Measurements from ENCODE around the gene MARK3.
A peak's percentile ranks its signal among the peaks of the same experiment; 100 is the strongest.

Gene MARK3

DNA sequence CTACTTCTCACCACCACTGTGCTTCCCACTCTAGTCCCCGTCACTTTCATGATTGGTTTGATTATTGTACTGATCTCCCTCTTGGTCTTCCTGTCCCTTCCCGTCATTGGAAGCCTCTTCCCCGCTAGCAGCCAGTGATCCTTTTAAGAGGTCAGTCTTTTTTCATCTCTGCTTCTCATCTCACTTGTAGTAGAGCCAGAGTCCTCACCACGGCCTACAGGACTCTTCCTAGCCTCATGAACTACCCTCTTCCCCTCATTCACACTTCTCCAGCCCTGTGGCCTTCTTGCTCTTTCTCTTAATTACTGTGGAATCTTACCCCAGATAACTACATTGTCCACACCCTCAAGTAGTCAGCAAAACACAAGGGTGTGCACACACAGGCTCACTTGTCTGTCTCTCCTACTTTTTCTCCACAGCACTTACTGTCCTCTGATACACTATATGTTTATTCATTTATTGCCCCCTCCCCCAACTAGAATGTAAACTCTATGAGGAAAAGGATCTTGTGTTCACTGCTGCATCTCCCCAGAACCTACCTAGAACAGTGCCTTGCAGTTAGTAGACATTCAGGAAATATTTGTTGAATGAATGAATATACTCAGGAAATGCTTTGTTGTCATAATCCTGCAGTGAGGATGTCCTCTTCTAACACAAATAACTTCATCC is 71.1 kb downstream of the MARK3 start:
- H3K9me3 Mint-ChIP-seq: no peaks in the 10 kb centered on the region
- H3K36me3 Mint-ChIP-seq (ENCODE audit: low read depth): peaks cover 44% of the 10 kb centered on the region
- H3K27ac Mint-ChIP-seq: no peak overlapping the region
- no peaks in the 10 kb centered on the region for H3K27me3 Mint-ChIP-seq
- H3K4me1 Mint-ChIP-seq (ENCODE audit: low read depth): peaks cover 4% of the 10 kb centered on the region
- no peak overlapping the region for H3K4me3 Mint-ChIP-seq

DNA sequence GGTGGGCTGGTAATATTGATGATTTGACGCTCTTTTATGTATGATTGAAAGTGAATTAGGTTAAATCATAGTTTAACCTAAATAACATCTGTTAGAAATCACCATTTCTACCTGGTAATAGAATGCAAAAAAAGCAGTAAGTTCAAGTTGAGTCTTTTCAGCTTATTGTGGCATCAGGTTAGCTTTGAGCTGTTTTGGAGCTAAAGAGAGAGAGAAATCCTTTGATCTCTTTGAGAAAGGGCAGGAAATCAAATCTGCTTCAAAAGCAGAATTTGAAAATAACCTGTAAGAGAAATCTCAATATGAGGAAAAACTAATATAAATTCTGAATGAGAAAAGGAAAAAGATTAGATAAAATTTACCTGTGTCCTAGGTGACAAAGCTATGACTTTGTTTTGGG is 75.2 kb downstream of the MARK3 start:
- Mint-ChIP-seq H3K27ac (no peak overlapping the region), H3K27me3 (no peaks in the 10 kb centered on the region), H3K4me3 (no peak overlapping the region), H3K9me3 (no peaks in the 10 kb centered on the region), H3K4me1 (ENCODE audit: low read depth) (peaks cover 4% of the 10 kb centered on the region), H3K36me3 (ENCODE audit: low read depth) (peaks cover 46% of the 10 kb centered on the region)

DNA sequence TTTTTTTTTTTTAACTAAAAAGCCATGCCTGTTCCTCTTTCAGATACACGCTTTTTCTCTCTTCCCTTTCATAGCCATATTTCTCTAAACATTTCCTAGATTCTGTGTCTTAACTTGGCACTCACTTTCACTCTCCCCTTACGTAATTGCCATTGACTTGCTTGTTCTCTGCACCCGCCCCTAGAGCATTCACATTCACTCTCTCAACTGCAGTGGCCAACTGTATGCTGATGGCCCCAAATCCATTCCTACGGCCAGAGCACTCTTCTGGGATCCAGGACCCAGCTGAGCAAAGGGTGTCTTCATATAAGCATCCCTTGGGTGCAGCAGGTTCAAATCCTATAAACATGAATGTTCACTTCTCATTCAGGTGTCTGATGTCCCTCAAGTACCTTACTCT is 77.9 kb downstream of the MARK3 start:
- Mint-ChIP-seq H3K27ac (peak overlapping the region; percentile 2), H3K9me3 (no peaks in the 10 kb centered on the region), H3K4me3 (no peak overlapping the region), H3K36me3 (ENCODE audit: low read depth) (peaks cover 56% of the 10 kb centered on the region), H3K27me3 (no peaks in the 10 kb centered on the region), H3K4me1 (ENCODE audit: low read depth) (peaks cover 4% of the 10 kb centered on the region)

DNA sequence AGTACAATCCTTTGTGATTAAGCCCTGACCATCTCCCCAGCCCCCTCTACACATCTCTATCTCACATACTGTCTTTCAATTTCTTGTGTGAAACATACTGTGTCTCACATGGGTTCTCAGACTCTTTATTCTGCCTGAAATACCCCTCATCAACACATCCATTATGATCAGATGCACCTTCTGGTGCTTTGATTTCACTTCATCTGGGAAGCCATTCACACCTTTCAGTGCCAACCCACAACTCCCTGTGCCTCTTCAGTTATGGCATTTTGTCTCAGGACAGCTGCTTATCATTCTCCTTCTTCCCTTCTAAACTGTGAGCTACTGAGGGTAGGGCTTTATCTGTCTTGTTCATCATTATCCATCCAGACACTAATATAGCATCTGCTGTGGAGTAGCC is 78.6 kb downstream of the MARK3 start:
- H3K4me3 Mint-ChIP-seq: no peak overlapping the region
- H3K4me1 Mint-ChIP-seq (ENCODE audit: low read depth): peaks cover 4% of the 10 kb centered on the region
- H3K27me3 Mint-ChIP-seq: no peaks in the 10 kb centered on the region
- H3K36me3 Mint-ChIP-seq (ENCODE audit: low read depth): peaks cover 56% of the 10 kb centered on the region
- H3K9me3 Mint-ChIP-seq: no peaks in the 10 kb centered on the region
- no peak overlapping the region for H3K27ac Mint-ChIP-seq

DNA sequence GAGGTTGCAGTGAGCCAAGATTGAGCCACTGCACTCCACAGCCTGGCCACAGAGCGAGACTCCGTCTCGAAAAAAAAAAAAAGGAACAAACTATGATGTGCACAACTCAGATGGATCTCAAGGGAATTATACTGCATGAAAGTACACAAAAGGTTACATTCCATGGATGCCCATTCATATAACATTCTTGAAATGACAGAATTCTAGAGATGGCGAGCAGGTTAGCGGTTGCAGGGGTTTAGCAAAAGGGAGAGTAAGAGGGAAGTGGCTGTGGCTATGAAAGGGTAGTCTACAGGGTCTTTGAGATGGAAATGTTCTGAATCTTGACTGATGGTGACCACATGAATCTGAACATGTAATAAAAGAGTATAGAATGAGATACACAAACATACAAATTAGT is 87.7 kb downstream of the MARK3 start:
- peak overlapping the region; percentile 55 for H3K27ac Mint-ChIP-seq

DNA sequence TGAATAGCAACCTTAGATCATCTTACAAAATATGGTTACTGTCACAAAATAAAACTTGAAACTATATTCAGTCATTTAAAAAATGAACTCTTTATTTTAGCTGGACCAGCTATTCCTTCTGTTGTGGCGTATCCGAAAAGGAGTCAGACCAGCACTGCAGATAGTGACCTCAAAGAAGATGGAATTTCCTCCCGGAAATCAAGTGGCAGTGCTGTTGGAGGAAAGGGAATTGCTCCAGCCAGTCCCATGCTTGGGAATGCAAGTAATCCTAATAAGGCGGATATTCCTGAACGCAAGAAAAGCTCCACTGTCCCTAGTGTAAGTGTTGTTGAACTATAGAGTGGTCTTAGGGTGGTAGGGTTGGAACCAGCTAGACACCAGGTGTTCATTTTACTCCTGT is 89.7 kb downstream of the MARK3 start:
- H3K36me3 Mint-ChIP-seq (ENCODE audit: low read depth): peaks cover 60% of the 10 kb centered on the region
- H3K4me1 Mint-ChIP-seq (ENCODE audit: low read depth): no peaks in the 10 kb centered on the region
- H3K4me3 Mint-ChIP-seq: no peak overlapping the region
- no peaks in the 10 kb centered on the region for H3K9me3 Mint-ChIP-seq
- H3K27ac Mint-ChIP-seq: no peak overlapping the region
- no peaks in the 10 kb centered on the region for H3K27me3 Mint-ChIP-seq

More for the DNA sequence above, 87.7 kb downstream of the MARK3 start:
- H3K27me3 Mint-ChIP-seq: no peaks in the 10 kb centered on the region
- H3K4me3 Mint-ChIP-seq: no peak overlapping the region
- no peaks in the 10 kb centered on the region for H3K4me1 Mint-ChIP-seq (ENCODE audit: low read depth)
- peaks cover 53% of the 10 kb centered on the region for H3K36me3 Mint-ChIP-seq (ENCODE audit: low read depth)
- H3K9me3 Mint-ChIP-seq: no peaks in the 10 kb centered on the region

DNA sequence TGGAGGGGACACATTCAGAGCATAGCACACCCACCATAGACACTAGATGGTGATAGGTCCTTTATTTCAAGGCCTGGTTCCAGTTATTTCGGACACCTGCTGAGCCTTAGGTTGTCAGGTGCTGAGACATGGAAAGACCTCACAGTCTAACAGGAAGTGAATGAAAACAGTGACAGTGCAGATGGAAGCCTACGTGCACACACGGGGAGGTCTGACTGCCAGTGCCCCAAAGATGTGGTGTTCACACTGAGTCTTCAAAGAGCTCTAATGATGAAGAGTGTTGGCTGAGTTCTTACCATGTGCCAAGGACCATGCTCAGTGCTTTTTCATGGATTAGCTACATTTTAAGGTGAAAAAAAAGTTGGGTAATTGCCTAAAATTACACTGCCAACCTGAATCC is 90.8 kb downstream of the MARK3 start:
- Mint-ChIP-seq H3K27ac (peak overlapping the region; percentile 38), H3K9me3 (no peaks in the 10 kb centered on the region), H3K4me1 (ENCODE audit: low read depth) (peaks cover 11% of the 10 kb centered on the region), H3K4me3 (no peak overlapping the region), H3K27me3 (no peaks in the 10 kb centered on the region), H3K36me3 (ENCODE audit: low read depth) (peaks cover 61% of the 10 kb centered on the region)

DNA sequence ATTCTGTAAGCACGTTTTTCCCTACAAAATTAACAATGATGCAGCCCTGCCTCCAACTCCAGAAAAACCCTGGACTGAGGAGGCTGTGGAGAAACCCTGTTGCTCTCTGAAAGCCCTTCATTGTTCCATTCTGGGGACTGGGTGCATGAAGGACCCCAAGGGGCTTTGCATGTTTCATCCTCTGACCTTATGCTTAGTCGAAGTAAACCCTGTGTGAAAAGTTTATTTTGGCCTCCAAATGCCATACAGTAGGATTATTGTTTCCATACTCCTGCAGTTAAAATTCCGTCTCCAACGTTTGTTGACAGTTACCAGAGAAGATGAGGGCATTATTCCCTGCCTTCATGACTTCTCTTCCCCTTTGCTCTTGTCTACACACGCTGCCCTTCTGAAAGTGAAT is 91.4 kb downstream of the MARK3 start:
- Mint-ChIP-seq H3K9me3 (no peaks in the 10 kb centered on the region), H3K4me3 (no peak overlapping the region), H3K27ac (no peak overlapping the region), H3K36me3 (ENCODE audit: low read depth) (peaks cover 63% of the 10 kb centered on the region), H3K4me1 (ENCODE audit: low read depth) (peaks cover 15% of the 10 kb centered on the region), H3K27me3 (no peaks in the 10 kb centered on the region)

DNA sequence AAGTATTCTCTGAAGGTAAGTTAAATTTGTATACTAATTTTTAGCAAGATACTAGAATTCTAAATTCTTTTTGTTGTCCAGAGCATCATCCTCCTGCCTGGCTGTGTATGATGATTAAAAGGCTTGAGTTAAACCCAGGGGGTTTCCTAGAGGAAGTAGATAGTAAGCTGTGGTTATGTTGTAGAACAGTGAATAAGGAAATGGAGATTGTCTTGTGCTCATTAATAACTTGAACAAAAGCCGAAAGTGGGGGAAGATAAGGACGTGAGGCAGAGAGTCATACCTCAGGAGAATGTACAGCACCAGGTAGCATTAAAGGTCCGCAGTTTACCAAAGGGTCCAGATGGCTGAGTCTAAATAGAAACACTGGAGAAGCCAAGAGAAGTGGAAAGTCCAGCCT is 95.4 kb downstream of the MARK3 start:
- H3K27me3 Mint-ChIP-seq: no peaks in the 10 kb centered on the region
- H3K27ac Mint-ChIP-seq: peak overlapping the region; percentile 37
- H3K4me1 Mint-ChIP-seq (ENCODE audit: low read depth): peaks cover 15% of the 10 kb centered on the region
- no peak overlapping the region for H3K4me3 Mint-ChIP-seq
- no peaks in the 10 kb centered on the region for H3K9me3 Mint-ChIP-seq
- peaks cover 59% of the 10 kb centered on the region for H3K36me3 Mint-ChIP-seq (ENCODE audit: low read depth)

DNA sequence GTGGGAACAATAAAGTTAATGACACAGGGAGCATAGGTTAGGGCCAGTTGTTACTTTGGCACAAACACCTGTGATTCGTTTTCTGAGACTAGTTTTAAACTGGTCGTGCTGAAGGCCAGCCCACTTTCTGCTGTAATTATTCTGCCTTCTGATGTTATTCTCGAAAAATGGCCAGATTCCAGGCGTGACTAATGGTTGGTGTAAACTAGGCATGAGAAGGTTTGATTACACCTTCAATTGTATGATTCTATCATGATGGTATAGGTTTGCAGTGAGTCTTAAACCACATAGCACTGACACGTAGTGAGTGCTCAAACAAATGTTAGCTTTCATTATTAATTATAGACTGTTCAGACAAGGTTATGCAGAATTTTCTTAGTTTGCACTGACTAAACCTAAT is 98.4 kb downstream of the MARK3 start:
- H3K36me3 Mint-ChIP-seq (ENCODE audit: low read depth): peaks cover 45% of the 10 kb centered on the region
- no peaks in the 10 kb centered on the region for H3K9me3 Mint-ChIP-seq

DNA sequence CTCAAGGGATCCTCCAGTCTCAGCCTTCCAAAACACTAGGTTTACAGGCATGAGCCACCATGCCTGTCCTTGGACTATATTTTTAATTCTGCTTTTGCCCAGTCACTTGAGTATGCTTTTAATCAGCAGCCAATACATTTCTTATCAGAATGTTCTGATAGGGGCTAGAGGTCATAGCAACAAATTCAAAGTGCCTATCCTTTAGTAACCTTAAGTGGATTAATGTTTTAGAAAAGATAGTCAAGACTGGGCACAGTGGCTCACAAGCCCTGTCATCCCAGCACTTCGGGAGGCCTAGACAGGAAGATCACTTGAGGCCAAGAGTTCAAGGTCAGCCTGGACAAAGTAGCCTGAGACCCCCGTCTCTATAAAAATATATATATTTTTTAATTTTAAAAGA is 100.3 kb downstream of the MARK3 start:
- peaks cover 10% of the 10 kb centered on the region for H3K4me1 Mint-ChIP-seq (ENCODE audit: low read depth)
- H3K27ac Mint-ChIP-seq: no peak overlapping the region
- peaks cover 44% of the 10 kb centered on the region for H3K36me3 Mint-ChIP-seq (ENCODE audit: low read depth)

More for the DNA sequence above, 98.4 kb downstream of the MARK3 start:
- Mint-ChIP-seq H3K4me1 (ENCODE audit: low read depth) (peaks cover 15% of the 10 kb centered on the region), H3K27me3 (no peaks in the 10 kb centered on the region), H3K4me3 (no peak overlapping the region), H3K27ac (no peak overlapping the region)

DNA sequence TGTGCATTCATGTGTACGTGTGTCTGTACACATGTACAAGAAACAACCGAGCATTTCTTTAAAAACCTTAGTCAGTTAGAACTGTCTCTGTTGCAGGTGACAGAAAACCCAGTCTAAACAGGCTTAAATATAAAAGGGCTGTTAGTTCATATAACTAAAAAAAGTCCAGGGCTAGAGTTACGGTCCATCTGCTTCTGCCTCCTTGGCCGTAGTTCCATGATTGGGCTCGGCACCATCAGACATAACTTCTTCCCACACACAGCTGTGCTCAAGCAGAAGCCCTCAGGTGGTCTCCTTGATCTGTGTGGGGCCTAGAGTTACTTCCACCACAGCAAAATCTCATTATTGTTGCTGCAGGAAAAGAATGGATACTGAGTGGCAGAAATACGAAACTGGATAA is 102.9 kb downstream of the MARK3 start:
- Mint-ChIP-seq H3K27me3 (no peaks in the 10 kb centered on the region), H3K36me3 (ENCODE audit: low read depth) (peaks cover 35% of the 10 kb centered on the region), H3K27ac (no peak overlapping the region), H3K4me3 (no peak overlapping the region), H3K9me3 (no peaks in the 10 kb centered on the region), H3K4me1 (ENCODE audit: low read depth) (no peaks in the 10 kb centered on the region)

More for the DNA sequence above, 100.3 kb downstream of the MARK3 start:
- Mint-ChIP-seq H3K9me3 (no peaks in the 10 kb centered on the region), H3K27me3 (no peaks in the 10 kb centered on the region), H3K4me3 (no peak overlapping the region)

DNA sequence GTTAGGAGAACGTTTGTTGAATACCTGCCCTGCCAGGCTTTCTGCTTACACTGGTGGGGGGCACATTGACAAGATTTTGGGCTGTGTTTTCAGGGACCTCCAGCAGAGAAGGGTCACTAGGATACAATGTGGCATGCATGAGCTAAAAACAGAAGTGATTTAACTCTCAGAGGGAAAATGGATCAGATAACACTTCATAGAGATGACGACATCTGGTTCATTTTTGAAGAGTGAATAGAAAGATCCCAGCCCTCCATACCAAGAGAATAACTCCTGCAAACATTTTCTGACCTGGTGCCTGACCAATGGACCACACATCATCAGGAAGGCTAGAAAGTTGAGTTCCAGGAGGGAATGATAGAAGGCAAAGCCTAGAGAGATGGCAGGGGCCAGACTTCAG is 103.7 kb downstream of the MARK3 start:
- no peak overlapping the region for H3K27ac Mint-ChIP-seq
- H3K4me3 Mint-ChIP-seq: no peak overlapping the region
- no peaks in the 10 kb centered on the region for H3K27me3 Mint-ChIP-seq
- peaks cover 28% of the 10 kb centered on the region for H3K36me3 Mint-ChIP-seq (ENCODE audit: low read depth)
- no peaks in the 10 kb centered on the region for H3K9me3 Mint-ChIP-seq
- H3K4me1 Mint-ChIP-seq (ENCODE audit: low read depth): no peaks in the 10 kb centered on the region

DNA sequence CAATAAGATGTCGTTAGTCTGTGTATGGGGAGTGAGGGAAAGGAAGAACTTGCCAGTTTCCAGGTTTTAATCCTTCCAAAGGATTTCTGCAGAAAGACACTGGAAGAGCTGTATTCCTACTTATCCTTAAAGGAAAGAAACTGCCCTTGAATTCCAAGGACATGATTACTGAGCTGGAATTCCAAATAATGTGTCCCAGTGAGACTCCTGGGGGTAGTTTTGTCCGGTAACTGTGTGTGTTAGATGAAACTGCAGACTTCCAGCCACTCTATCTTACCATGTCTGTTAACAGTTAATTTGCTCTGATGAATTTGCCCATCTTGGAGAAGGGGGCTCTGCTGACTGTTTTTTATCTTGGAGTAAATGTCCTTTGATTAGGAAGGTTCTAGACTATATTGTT is 104.4 kb downstream of the MARK3 start:
- no peaks in the 10 kb centered on the region for H3K27me3 Mint-ChIP-seq
- no peak overlapping the region for H3K4me3 Mint-ChIP-seq
- peaks cover 23% of the 10 kb centered on the region for H3K36me3 Mint-ChIP-seq (ENCODE audit: low read depth)
- H3K9me3 Mint-ChIP-seq: no peaks in the 10 kb centered on the region
- H3K27ac Mint-ChIP-seq: peak overlapping the region; percentile 1
- H3K4me1 Mint-ChIP-seq (ENCODE audit: low read depth): no peaks in the 10 kb centered on the region

DNA sequence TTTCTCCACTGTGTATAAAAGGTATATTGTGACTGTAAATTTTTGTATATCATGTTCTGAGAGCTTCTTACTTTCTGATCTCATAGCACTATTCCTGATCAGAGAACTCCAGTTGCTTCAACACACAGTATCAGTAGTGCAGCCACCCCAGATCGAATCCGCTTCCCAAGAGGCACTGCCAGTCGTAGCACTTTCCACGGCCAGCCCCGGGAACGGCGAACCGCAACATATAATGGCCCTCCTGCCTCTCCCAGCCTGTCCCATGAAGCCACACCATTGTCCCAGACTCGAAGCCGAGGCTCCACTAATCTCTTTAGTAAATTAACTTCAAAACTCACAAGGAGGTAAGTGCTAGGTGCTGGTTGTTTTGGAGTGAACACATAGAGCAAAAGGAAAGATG is 106.5 kb downstream of the MARK3 start:
- H3K4me3 Mint-ChIP-seq: no peak overlapping the region
- H3K27ac Mint-ChIP-seq: no peak overlapping the region
- H3K36me3 Mint-ChIP-seq (ENCODE audit: low read depth): peaks cover 28% of the 10 kb centered on the region

More for the DNA sequence above, 106.5 kb downstream of the MARK3 start:
- H3K9me3 Mint-ChIP-seq: no peaks in the 10 kb centered on the region
- H3K4me1 Mint-ChIP-seq (ENCODE audit: low read depth): no peaks in the 10 kb centered on the region
- H3K27me3 Mint-ChIP-seq: no peaks in the 10 kb centered on the region
